GM12865 (cell line): ENCODE data around the gene SLC4A5.

Experiments
- DNase-seq: peaks from one replicate; pipeline ENCODE4 v3.0.0; 2010; ENCODE audit warnings: low read depth
- H3K4me3 ChIP-seq: 2 replicates; pipeline ENCODE4 v1.5.1; 2011; ENCODE audit warnings: mild to moderate bottlenecking, low read depth, low read length, control low read depth
- CTCF ChIP-seq: IDR thresholded peaks from 2 replicates; pipeline ENCODE4 v1.5.1; 2011; ENCODE audit warnings: low read length, control low read depth, low read depth, inconsistent platforms; ENCODE audit not compliant: insufficient read depth; ENCODE audit errors: missing control alignments

Gene SLC4A5

DNA sequence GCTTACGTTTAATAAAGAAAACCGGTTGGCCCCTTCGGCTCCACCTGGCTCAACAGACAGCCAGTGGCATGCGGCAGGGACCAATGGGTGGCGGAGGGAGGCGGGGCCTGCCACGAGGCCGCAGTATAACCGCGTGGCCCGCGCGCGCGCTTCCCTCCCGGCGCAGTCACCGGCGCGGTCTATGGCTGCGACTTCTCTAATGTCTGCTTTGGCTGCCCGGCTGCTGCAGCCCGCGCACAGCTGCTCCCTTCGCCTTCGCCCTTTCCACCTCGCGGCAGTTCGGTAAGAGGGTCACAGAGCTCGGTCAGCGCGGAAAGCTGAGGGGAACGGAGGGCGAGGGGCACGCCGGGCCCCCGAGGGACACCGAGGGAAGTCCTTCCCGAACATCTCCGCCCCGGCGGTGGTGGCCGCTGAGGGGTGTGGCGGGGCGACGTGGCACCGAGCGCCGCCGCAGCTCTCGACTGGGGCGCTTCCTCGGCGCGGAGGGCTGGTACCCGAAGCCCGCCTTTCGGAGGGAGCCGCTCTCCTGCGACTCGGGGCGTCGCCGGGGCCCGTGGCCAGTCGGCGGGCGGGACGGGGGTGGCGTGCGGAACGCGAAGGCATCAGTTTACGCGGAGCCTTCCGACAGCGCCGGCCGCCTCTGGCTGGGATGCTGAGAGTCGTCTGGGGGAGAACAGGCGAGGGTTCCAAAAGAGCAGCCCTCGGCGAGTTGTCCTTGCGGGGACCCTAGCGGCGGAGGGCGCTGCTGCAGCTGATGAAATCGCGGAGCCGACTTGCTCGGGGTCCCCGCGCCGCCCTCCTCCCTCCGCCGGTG is 144.5 kb downstream of the SLC4A5 start, which contains the start of gene MTHFD2:
Gene MTHFD2, plus strand, starts transcription at position 155 of the 814 bp plus-strand sequence. Its CDS starts 27 bp downstream, at position 182.
- peak; percentile 91 for TF ChIP-seq CTCF
- DNase-seq: peak; percentile 99
- peak within 1 kb of the TSS; percentile 97 for H3K4me3 ChIP-seq

- H3K4me3 ChIP-seq: peak overlapping the region; percentile 97
- TF ChIP-seq CTCF: no peak
- DNase-seq: no peak
Observed at GRCh38 chr2:74198023-74198460, 145.2 kb downstream of the SLC4A5 start.

DNA sequence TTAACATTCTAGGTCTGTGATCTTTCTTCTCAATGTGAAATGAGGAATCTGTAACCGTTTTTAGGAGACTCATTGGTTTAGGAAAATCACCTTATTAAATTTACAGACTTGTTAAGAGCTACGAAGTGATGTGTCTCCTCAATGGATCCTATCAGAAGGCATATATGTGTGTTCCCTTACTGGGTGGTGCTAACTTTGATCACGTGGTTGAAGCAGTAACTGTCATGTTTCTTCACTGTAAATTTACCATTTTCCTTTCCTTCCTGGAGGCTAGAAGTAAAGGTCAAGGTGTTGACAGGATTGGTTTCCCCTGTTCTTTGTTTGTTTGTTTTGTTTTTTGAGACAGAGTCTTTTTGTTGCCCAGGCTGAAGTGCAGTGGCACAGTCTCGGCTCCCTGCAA is 146.2 kb downstream of the SLC4A5 start:
- no peak for DNase-seq
- no peak for TF ChIP-seq CTCF
- no peak overlapping the region for H3K4me3 ChIP-seq

DNA sequence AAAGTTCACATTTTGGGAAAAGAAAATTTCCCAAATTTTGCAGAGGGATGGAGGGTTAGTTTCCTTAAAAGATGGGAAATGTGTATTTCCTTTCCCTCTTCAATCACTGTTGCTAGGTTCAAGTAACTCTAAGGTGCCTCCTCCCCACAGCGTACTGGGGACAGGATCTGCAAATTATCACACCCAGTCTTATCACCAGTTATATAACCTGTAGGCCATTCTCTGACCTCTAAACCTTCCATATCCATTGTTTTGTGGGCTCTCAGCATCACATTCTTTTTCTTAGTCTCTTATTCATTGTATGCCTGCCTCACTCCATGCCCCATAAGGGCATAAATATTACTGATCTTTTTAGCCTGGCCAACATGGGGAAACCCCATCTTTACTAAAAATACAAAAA is 148.4 kb downstream of the SLC4A5 start:
- no peak for TF ChIP-seq CTCF
- H3K4me3 ChIP-seq: no peak overlapping the region

DNA sequence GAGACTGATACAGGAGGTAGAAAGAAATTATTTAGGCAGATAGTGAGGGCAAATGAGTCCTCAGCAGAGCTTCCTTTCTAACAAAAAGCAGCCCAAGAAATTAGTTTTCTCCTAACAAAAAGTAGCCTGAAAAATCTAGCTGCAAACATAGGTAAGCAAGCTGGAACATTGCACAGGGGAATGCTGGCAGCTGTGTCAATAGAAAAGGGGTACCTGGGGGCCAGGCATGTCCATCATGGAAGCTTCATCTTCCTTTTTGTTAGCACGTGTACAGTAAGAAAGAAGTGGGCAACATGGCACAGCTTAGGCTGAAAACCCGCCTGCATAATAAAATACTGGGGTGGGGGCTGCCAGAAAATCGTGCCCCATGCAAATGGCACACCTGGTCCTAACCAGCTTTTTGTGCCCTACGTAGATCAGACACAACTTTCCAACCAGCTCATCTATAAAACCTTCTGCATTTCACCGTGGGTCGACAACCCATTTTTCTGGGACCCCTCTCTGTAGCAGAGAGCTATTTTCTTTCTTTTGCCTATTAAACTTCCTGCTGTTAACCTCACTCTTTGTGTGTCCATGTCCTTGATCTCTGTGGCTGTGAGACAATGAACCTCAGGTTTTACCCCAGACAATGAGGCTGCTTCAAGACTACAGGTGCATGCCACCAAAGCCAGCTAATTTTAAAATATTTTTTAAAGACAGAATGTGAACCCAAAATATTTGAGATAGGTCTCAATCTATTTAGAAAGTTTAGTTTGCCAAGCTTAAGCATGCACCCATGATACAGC is 151.4 kb downstream of the SLC4A5 start:
- DNase-seq: no peak
- no peak for TF ChIP-seq CTCF
- no peak overlapping the region for H3K4me3 ChIP-seq

More for the DNA sequence above, 148.4 kb downstream of the SLC4A5 start:
- DNase-seq: no peak

GRCh38 chr2:74188696-74189095 is 154.5 kb downstream of the SLC4A5 start:
- no peak for TF ChIP-seq CTCF
- H3K4me3 ChIP-seq: no peak overlapping the region
- DNase-seq: no peak
